ENCODE results near the gene PLCH1. TPM values are rescaled to one million over a fixed set of nuclear protein-coding genes. Genes with fewer than 3 reads are reported as not detected.

PLCH1 gene
- total RNA-seq, 1 donor from 2014 or later, result 1.3 TPM

DNA sequence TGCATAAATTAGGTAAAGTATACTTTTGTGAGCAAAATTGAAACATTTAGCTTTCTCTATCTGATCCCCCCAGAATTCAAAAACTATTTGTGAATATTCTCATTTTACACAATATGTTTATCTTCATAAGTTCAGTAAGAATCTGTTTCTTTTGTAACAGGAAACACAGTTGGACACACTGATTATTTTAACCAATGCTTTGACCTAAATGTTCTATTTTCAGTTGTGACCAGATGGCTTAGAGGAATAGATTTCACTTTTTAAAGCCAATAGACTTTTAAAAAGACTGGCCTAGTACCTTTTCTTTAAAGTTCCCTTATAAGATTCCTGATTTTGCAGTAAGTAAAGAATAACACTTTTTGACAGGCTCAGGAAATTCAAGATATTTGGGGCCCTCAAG is 377.4 kb downstream of the PLCH1 start:
- H3K27me3 Mint-ChIP-seq (ENCODE audit: low read depth), result no peaks in the 10 kb centered on the region

GRCh38 chr3:155365178-155365783 is 379.6 kb downstream of the PLCH1 start:
- peaks cover 11% of the 10 kb centered on the region for H3K9me3 Mint-ChIP-seq
- TF ChIP-seq, protein P1, sequence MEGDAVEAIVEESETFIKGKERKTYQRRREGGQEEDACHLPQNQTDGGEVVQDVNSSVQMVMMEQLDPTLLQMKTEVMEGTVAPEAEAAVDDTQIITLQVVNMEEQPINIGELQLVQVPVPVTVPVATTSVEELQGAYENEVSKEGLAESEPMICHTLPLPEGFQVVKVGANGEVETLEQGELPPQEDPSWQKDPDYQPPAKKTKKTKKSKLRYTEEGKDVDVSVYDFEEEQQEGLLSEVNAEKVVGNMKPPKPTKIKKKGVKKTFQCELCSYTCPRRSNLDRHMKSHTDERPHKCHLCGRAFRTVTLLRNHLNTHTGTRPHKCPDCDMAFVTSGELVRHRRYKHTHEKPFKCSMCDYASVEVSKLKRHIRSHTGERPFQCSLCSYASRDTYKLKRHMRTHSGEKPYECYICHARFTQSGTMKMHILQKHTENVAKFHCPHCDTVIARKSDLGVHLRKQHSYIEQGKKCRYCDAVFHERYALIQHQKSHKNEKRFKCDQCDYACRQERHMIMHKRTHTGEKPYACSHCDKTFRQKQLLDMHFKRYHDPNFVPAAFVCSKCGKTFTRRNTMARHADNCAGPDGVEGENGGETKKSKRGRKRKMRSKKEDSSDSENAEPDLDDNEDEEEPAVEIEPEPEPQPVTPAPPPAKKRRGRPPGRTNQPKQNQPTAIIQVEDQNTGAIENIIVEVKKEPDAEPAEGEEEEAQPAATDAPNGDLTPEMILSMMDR (IDR thresholded peaks at IDR 0.05; ENCODE audit: unreplicated experiment), result no peak
- peaks cover 7% of the 10 kb centered on the region for H3K4me1 Mint-ChIP-seq
- H3K4me3 Mint-ChIP-seq, result no peak overlapping the region
- H3K27me3 Mint-ChIP-seq (ENCODE audit: low read depth), result no peaks in the 10 kb centered on the region
- H3K27ac Mint-ChIP-seq, result no peak overlapping the region
- no peak for DNase-seq (ENCODE audit: low spot score in 2 of 2, unreplicated experiment in 2 of 2)
- H3K36me3 Mint-ChIP-seq, result peaks cover 5% of the 10 kb centered on the region

More for the DNA sequence above, 377.4 kb downstream of the PLCH1 start:
- no peak overlapping the region for H3K4me3 Mint-ChIP-seq
- peaks cover 7% of the 10 kb centered on the region for H3K4me1 Mint-ChIP-seq
- no peak for DNase-seq (ENCODE audit: low spot score in 2 of 2, unreplicated experiment in 2 of 2)
- TF ChIP-seq, protein P1 (IDR thresholded peaks at IDR 0.05; ENCODE audit: unreplicated experiment), result no peak
- peaks cover 11% of the 10 kb centered on the region for H3K9me3 Mint-ChIP-seq
- H3K36me3 Mint-ChIP-seq, result peaks cover 5% of the 10 kb centered on the region
- no peak overlapping the region for H3K27ac Mint-ChIP-seq

GRCh38 chr3:155364492-155364891 is 380.4 kb downstream of the PLCH1 start:
- H3K27me3 Mint-ChIP-seq (ENCODE audit: low read depth), result peaks cover 2% of the 10 kb centered on the region
- peaks cover 5% of the 10 kb centered on the region for H3K36me3 Mint-ChIP-seq
- no peak for DNase-seq (ENCODE audit: low spot score in 2 of 2, unreplicated experiment in 2 of 2)
- H3K9me3 Mint-ChIP-seq, result peaks cover 11% of the 10 kb centered on the region
- H3K4me1 Mint-ChIP-seq, result peaks cover 7% of the 10 kb centered on the region
- TF ChIP-seq, protein P1 (IDR thresholded peaks at IDR 0.05; ENCODE audit: unreplicated experiment), result no peak
- H3K27ac Mint-ChIP-seq, result no peak overlapping the region
- H3K4me3 Mint-ChIP-seq, result no peak overlapping the region

DNA sequence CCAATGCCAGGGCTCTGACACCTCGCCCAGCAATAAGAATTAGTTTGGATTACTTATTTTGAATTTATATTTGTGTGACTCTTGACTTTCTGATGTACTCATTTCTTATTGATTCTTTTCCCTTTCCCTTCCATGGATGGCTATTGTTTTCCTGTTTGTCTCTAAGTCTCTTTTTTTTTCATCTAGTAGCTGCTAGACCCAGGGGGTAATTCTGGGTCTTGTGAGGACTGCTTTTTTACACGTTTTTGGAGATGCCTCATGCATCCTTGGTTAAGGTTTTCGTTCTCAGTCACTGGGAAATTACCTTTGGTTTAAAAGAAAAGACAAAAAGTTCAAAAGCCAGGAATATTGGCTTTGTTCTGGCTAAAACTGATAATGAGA is 381.2 kb downstream of the PLCH1 start:
- DNase-seq (ENCODE audit: low spot score in 2 of 2, unreplicated experiment in 2 of 2), result no peak
- peaks cover 5% of the 10 kb centered on the region for H3K36me3 Mint-ChIP-seq
- H3K4me1 Mint-ChIP-seq, result peaks cover 7% of the 10 kb centered on the region
- peaks cover 11% of the 10 kb centered on the region for H3K9me3 Mint-ChIP-seq
- peaks cover 3% of the 10 kb centered on the region for H3K27me3 Mint-ChIP-seq (ENCODE audit: low read depth)
- TF ChIP-seq, protein P1 (IDR thresholded peaks at IDR 0.05; ENCODE audit: unreplicated experiment), result no peak
- no peak overlapping the region for H3K4me3 Mint-ChIP-seq
- H3K27ac Mint-ChIP-seq, result no peak overlapping the region

DNA sequence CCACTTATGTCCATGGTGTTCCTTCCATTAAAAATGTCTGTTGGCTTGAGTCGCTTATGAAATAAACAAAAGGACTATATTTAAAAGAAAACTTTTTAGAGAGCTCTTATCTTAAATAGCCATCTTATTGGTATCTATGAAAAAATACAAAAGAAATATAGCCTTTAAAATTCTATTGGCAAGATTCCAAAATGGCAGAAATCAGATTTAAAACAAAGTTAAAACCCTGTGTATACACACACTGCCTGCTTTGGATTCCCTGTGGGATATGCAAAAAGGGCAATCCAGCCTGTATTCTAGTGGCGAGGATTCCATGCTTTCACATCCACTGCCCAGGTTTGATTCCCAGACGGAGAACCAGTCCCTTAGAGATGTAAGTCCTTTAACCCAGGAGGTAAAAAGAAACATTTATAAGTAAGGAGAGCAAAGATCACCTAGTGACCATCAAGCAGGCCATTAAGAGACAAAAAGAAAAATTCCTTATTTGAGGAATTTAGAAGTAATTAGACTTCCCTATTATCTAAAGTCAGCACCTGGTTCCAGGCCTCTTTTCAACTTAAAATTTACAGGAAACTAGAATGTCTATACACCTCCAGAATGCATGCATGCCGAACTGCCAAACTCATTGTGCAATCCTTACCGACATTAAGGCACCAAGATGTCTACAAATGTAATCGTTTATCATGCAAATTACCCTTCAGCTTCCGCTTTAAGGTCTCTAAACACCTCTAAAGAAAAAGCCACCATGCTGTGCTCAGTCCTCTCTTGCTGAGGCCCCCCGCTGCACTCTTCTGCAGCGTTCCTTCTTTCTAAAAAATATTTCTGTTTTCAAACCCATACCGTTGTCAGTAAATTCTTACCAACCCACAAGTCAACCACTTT is 381.8 kb downstream of the PLCH1 start:
- peaks cover 5% of the 10 kb centered on the region for H3K36me3 Mint-ChIP-seq
- no peak overlapping the region for H3K27ac Mint-ChIP-seq
- peaks cover 3% of the 10 kb centered on the region for H3K27me3 Mint-ChIP-seq (ENCODE audit: low read depth)
- TF ChIP-seq, protein P1 (IDR thresholded peaks at IDR 0.05; ENCODE audit: unreplicated experiment), result no peak
- H3K4me3 Mint-ChIP-seq, result no peak overlapping the region
- no peak for DNase-seq (ENCODE audit: low spot score in 2 of 2, unreplicated experiment in 2 of 2)
- peaks cover 7% of the 10 kb centered on the region for H3K4me1 Mint-ChIP-seq
- peaks cover 11% of the 10 kb centered on the region for H3K9me3 Mint-ChIP-seq

Measured in mesothelial cell of epicardium (in vitro differentiated cells).